ENCODE data around the gene FAM219A.

FAM219A gene

DNA sequence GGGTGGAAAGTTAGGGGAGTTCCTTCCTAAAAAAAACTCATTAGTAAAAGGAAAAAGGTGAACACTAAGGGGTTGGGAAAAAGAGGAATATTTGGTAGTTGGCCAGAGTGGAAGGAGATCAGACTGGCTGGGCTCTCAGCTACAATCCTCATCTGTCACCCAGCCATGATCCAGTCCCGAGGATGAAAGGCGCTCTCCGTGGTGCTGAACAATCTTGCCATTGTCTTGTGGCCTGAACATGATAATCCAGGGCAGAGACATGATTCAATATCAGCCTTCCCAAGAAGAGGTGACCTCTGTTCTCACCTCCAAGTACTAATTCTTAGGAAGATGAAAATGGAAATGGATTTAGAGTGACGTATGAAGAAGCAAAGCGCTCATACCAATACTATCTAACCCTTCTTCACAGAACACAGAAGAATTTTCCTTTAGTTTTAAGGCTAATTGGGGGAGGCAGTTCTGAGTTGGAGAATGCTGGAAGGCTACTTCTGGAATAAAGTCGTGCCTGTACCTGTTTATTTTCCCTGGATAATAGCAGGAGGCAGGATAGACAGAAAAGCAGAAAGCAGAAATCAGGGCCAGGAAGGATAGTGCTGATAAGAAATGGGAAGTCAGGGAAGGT lies 45.0 kb downstream of the FAM219A start:
- TF ChIP-seq, protein P1, sequence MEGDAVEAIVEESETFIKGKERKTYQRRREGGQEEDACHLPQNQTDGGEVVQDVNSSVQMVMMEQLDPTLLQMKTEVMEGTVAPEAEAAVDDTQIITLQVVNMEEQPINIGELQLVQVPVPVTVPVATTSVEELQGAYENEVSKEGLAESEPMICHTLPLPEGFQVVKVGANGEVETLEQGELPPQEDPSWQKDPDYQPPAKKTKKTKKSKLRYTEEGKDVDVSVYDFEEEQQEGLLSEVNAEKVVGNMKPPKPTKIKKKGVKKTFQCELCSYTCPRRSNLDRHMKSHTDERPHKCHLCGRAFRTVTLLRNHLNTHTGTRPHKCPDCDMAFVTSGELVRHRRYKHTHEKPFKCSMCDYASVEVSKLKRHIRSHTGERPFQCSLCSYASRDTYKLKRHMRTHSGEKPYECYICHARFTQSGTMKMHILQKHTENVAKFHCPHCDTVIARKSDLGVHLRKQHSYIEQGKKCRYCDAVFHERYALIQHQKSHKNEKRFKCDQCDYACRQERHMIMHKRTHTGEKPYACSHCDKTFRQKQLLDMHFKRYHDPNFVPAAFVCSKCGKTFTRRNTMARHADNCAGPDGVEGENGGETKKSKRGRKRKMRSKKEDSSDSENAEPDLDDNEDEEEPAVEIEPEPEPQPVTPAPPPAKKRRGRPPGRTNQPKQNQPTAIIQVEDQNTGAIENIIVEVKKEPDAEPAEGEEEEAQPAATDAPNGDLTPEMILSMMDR (IDR thresholded peaks at IDR 0.05; ENCODE audit: extremely low read depth, missing control alignments): no peak
- DNase-seq (ENCODE audit: low spot score): no peak

DNA sequence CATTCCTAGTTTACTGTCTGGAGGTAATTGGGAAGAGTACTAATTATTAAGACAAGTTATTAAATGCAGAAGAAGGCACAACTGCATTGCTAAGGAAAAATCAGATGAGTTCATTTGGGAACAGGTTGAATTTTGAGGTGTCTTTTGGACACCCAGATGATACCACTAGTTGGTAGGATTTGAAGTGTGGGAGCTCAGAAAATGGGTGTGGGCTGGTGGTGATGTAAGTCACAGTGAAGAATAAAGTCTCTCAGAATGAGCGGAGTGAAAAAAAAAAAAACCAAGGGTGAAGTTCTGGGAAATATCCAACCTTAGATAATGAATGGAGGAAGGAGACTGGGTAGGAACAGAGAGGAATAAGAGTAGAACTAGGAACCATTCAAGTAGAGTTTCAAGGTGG lies 46.0 kb downstream of the FAM219A start:
- DNase-seq (ENCODE audit: low spot score): no peak
- TF ChIP-seq, protein P1 (IDR thresholded peaks at IDR 0.05; ENCODE audit: extremely low read depth, missing control alignments): no peak

DNA sequence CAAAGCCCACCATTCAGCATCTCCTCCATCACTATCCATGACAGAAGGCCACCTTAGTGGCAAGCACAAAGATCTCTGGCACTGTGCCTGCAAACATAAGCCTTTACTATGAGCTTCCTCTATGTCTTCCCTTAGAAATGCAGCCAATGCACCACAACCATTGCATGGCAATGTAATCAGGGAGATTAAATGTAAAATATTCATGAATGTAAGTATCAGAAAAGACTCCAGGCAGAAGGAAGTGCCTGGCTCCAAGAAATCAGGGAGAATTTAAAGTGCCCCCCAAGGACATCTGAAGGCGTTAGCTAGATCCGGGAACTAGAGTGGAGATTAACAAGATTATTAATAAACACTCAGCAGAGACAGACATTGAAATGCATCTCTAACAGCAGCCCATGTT lies 49.2 kb downstream of the FAM219A start:
- DNase-seq (ENCODE audit: low spot score): no peak
- TF ChIP-seq, protein P1 (IDR thresholded peaks at IDR 0.05; ENCODE audit: extremely low read depth, missing control alignments): no peak

DNA sequence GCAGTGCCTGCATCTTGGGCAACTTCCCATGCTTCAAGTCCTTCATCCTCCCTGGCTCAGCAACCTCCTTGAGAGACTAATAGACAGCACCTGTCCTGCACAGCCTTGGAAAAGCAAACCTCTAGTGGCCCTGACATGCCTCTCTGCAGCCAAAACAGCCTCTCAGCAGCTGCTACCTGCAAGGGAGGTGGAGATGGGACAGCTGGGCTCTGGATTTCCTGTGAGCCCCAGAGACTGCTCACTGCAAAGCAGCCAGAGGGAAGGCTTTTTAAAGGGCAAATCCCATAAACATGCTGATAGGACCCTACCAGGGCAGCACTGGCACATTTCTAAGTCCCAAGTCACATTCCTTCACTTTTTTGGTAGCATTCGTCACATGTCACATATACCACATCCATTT lies 50.2 kb downstream of the FAM219A start:
- TF ChIP-seq, protein P1 (IDR thresholded peaks at IDR 0.05; ENCODE audit: extremely low read depth, missing control alignments): no peak
- DNase-seq (ENCODE audit: low spot score): no peak

DNA sequence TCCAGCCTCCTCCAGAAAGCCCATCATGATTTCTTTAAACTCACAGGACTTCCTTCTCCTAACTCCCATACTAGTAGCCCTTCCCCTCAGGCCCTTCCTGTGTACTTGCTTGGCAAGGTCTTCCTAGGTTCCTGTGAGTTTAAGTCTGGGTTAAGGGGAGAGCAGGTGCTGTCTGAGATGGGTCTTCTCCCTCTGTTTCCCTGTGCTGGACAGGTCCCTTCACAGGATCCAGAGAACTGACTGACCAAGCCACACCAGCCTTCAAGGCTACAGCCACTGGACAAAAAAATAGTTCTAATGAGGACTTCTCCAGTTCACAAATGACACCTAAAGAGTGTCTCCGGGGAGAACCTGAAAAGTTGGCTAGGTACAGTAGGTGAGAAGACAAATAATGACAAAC lies 52.2 kb downstream of the FAM219A start:
- no peak for DNase-seq (ENCODE audit: low spot score)
- TF ChIP-seq, protein P1 (IDR thresholded peaks at IDR 0.05; ENCODE audit: extremely low read depth, missing control alignments): no peak

DNA sequence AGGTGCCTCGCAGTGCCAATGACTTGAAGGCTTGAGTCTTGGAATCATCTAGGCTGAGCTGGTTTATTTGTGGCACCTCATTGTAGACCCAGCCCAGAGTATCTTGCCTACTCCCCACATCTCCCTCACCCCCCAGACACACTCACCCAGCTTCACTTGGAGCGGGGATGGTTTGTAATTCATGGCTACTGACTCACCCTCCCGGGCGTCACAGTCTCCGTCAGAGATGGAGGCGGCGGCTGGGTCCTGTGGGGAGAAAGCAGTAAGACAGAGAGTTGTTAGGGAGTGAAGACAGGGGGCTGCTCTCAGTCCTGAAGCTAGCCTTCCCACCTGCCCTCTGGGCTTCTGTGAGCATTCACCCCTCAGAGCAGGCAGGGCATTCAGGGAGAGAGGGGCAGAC lies 52.7 kb downstream of the FAM219A start:
- DNase-seq (ENCODE audit: low spot score): no peak

DNA sequence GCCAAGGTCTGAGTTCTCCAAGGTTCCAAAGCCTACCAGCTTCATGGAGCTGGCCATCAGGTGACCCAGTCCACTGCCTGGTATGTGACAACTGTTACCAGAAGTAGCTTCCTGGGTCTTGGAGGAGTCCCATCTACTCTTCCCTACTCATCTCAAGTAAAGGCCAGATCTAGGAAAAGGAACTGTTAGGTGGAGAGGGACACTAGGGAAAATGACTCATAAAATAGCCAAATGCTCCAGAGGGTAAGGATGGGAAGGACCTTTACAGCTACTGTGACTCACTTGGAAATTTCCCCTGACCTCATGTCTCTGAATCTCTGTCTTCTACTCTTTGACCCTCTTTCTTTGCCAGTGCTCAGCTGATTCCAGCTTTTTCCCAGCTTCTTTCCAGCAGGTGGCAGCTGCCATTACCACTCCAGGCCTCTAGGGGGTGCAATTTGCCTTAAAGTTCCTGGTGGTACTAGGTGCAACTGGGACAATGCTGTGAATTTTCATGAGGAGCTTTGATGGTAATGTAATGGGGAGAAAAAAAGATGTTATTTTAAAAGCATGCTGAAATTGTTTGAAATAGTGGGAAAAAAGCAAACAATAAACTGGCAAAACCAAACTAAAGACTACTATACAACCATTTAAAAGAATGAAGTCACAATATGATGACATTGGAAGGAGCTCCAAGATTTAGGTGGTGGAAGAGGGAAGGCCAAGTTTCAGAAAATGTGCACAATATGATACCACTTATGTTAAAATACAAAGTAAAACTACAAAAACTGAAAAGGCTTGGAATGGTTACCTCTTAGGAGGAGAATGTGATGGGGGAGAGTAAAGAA lies 54.6 kb downstream of the FAM219A start:
- DNase-seq (ENCODE audit: low spot score): peak; percentile 71
- TF ChIP-seq, protein P1 (IDR thresholded peaks at IDR 0.05; ENCODE audit: extremely low read depth, missing control alignments): peak; percentile 89

More for the DNA sequence above, 52.7 kb downstream of the FAM219A start:
- TF ChIP-seq, protein P1 (IDR thresholded peaks at IDR 0.05; ENCODE audit: extremely low read depth, missing control alignments): no peak

Measured in GM20000 (cell line).